ENCODE data around the gene CDK11B.
A peak's percentile ranks its signal among the peaks of the same experiment; 100 is the strongest.
"Not testable (repeated sequence)": the region's sequence is repeated elsewhere in the genome, so short reads cannot be mapped to it uniquely, and the experiment has no call there.

The CDK11B gene

DNA sequence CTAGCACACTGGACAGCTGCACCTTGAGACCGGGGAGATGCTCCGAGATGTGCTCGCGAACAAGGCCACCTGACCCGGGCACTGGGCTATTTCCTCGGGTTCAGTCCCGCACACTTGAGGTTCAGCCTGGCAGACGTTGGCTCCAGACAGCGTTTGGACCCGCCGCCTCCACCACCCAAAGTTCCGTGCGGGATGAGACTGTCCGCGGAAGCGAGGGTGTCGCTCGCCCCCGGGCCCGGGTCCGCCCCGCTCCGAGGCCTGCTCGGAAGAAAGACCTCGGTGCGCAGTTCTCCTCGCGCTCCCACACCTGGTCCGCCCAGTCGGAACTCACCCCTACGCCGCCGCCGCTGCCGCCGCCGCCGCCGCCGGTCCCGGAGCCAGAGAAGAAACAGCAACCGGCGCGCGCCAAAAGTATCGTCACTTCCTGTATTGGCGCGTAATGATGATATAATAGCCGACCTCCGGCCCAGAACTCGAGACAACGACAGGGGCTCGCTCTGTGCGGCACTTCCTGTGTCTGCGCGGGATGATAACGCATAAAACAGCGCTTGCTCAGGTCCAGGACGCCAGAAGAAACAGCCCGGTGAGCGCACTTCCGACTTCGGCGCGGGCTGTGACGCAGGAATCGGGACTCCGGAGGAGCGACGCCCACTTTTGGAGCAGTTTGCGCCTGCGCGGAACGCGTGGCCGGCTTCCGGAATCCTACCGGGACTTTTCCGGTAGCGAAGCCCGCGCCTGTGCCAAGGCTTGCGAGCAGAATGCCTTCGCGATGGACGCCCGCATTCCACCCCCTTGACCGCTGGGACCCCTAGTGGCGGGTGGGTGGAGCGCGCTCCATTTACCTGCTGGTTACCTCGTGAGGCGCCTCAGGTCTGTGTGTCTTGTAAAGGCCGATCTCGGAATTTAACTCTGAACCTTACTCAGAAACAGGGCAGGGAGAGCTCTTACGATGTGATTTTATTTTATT, at the start of gene CDK11B:
Gene CDK11B (minus strand): TSS at position 422 of the 967 bp plus-strand sequence. CDS start 1,519 bp downstream, outside the sequence.
- in situ Hi-C loops (cut with MboI; ENCODE audit: low pct_unique_long_range_greater_than_20kb, low sequenced_read_pairs, unreplicated experiment): loop anchor here (5.0 kb wide), 1 partner anchor 63 kb away; the partner anchor contains the start of gene CDK11A
- peak; percentile 98 for DNase-seq (ENCODE audit: low spot score)

DNA sequence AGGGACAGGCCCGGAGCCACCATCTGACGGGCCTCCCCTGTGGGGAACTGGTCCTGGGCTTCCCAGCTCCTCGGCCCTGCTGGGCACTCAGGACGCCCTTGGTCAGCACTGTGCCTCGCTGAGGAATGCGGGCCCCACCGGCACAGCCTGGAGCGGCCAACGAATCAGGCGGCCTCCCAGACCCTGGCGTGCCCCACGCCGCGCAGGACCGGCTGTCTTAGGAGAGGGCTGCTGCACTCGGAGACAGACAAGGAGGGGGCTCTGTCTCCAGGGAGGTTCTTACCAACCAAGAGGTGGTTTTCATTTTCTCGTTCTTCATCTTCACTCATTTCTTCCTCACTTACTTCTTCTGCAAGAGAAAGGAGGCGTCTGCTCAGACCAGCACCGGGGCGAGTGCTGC, 49.1 kb upstream of the CDK11B start:
- DNase-seq (ENCODE audit: low spot score); in situ Hi-C loops (cut with MboI; ENCODE audit: low pct_unique_long_range_greater_than_20kb, low sequenced_read_pairs, unreplicated experiment): not testable (repeated sequence)

DNA sequence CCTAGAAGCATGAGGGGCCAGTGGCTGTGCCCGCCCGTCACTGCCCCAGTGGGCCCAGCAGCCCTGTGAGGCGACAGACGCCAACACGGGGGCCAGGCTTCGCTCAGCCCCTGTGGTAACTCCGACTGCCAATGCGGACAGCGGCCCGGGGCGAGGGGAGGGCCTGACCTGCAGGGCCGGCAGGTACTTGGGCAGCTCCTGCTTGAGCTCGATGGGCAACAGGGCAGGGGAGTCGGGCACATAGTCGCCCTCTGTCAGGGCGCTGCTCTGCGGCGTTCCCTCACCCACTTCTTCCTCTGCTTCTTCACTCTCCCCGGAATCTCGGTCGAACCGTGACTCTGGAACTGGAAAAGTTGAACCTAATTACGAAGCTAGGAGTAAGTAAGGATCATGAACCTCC, 48.4 kb upstream of the CDK11B start:
- DNase-seq (ENCODE audit: low spot score); in situ Hi-C loops (cut with MboI; ENCODE audit: low pct_unique_long_range_greater_than_20kb, low sequenced_read_pairs, unreplicated experiment): not testable (repeated sequence)

DNA sequence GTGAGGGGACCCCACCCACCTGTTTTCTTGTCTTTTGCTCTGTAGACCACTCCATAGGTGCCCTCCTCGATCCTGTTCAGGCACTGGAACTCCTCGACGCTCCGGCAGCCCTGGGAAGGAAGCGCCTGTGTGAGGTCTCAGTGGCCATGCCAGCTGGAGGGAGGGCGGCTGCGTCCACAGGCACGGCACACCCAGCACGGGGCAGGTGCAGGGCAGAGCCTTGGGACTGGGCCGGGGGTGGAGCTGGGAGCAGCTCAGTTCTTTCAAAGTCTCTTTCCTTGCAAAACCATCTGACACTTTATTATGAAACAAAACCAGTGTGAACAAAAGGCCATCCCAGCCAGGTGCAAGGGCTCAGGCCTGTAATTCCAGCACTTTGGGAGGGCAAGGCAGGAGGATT, 46.8 kb upstream of the CDK11B start:
- DNase-seq (ENCODE audit: low spot score); in situ Hi-C loops (cut with MboI; ENCODE audit: low pct_unique_long_range_greater_than_20kb, low sequenced_read_pairs, unreplicated experiment): not testable (repeated sequence)

DNA sequence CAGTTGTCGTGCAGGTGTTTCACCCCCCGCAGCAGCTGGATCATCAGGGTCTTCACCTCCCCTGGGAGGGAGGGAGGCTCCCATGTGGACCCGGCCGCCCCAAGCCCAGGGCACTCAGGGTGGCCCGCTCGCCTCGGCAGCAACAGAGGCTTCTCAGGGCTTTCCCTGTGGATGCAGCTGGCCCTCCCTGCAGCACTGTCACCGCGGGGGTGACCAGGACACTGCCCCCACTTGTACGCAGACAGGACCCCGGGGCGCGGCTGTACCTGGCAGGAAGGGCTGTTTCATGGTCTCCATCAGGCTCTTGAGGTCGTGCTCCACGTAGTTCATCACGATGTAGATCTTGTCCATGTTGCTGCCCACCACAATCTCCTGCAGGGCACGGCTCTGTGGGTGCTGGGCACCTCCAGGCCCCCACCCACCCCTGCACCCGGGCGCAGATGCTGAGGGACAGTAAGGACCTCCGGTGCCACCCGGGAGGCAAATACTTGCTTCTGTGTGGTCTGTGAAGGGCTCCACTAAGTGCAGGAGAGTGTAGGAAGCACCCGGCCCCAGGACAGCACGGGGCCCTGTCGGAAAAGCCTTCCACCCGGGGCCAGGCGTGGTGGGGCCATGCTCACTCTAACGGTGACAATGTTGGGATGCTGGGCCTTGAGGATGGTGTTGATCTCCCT, 45.6 kb upstream of the CDK11B start:
- in situ Hi-C loops (cut with MboI; ENCODE audit: low pct_unique_long_range_greater_than_20kb, low sequenced_read_pairs, unreplicated experiment); DNase-seq (ENCODE audit: low spot score): not testable (repeated sequence)

DNA sequence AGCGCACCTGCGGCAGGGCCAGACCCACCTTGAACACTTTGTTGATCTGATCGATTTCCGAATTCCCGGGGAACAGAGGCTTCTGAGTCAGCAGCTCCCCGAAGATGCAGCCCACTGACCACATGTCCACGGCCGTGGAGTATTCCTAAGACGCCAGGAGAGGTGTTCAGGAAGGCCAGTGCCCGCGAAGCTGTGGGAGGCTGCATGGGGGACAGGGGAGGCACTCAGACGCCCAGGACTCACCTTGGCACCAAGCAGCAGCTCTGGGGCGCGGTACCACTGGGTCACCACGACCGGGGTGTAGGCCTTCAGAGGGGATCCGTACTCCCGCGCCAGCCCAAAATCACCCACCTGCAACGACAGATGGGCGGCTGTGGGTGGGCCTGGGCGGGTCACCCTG, 45.0 kb upstream of the CDK11B start:
- TF ChIP-seq, protein P1, sequence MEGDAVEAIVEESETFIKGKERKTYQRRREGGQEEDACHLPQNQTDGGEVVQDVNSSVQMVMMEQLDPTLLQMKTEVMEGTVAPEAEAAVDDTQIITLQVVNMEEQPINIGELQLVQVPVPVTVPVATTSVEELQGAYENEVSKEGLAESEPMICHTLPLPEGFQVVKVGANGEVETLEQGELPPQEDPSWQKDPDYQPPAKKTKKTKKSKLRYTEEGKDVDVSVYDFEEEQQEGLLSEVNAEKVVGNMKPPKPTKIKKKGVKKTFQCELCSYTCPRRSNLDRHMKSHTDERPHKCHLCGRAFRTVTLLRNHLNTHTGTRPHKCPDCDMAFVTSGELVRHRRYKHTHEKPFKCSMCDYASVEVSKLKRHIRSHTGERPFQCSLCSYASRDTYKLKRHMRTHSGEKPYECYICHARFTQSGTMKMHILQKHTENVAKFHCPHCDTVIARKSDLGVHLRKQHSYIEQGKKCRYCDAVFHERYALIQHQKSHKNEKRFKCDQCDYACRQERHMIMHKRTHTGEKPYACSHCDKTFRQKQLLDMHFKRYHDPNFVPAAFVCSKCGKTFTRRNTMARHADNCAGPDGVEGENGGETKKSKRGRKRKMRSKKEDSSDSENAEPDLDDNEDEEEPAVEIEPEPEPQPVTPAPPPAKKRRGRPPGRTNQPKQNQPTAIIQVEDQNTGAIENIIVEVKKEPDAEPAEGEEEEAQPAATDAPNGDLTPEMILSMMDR (IDR thresholded peaks at IDR 0.05; ENCODE audit: extremely low read depth, insufficient read depth, missing control alignments): no peak
- no peak for DNase-seq (ENCODE audit: low spot score)
- in situ Hi-C loops (cut with MboI; ENCODE audit: low pct_unique_long_range_greater_than_20kb, low sequenced_read_pairs, unreplicated experiment): no loop called here

DNA sequence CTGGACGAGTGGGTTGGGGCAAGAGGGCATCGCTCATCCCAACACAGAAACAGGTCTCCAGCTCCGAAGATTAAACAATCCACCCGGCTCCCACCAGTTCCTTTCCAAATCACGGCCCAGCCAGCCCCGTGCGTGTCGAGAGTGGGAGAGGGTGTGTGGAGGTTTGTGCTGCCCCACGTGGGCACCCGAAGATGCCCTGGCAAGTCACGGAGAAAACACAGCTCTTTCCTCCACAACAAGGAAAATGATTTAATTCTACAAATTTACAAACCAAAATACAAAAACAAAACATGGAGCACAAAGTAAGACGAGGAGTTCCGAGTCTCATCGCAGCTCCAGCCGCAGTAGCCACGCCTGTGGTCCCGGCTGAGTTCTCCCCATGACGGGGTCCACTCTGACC, 43.7 kb upstream of the CDK11B start:
- in situ Hi-C loops (cut with MboI; ENCODE audit: low pct_unique_long_range_greater_than_20kb, low sequenced_read_pairs, unreplicated experiment); DNase-seq (ENCODE audit: low spot score): not testable (repeated sequence)

DNA sequence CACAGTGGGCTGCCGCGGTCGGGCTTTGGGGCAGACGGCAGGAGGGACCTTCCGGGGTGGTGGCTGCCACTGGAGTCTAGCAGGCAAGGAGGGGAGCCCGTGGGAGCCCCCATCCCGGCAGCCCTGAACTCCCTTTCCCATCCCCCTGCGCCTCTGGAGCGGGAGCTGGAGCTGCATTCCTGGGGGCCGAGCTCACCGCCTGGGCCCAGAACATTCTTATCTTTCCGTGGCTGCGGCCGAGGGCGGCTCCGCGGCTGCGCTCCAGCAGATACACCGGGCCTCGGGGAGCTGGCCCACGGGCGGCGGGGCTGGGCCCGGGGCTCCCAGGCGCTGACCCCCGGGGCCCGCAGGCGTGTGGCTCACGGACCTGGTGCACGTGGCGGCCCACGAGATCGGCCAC, 41.8 kb upstream of the CDK11B start:
- in situ Hi-C loops (cut with MboI; ENCODE audit: low pct_unique_long_range_greater_than_20kb, low sequenced_read_pairs, unreplicated experiment): not testable (repeated sequence)

DNA sequence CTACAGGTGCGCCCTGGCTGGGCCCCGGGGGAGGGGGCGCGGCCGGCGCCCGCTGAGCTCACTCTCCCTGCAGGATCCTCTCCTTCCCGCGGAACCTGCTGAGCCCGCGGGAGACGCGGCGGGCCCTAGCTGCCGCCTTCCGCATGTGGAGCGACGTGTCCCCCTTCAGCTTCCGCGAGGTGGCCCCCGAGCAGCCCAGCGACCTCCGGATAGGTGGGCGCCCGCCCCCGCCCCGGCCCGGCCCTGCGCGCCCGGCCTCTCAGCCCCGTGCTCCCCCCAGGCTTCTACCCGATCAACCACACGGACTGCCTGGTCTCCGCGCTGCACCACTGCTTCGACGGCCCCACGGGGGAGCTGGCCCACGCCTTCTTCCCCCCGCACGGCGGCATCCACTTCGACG, 41.3 kb upstream of the CDK11B start:
- in situ Hi-C loops (cut with MboI; ENCODE audit: low pct_unique_long_range_greater_than_20kb, low sequenced_read_pairs, unreplicated experiment); DNase-seq (ENCODE audit: low spot score): not testable (repeated sequence)

More for the DNA sequence above, 41.8 kb upstream of the CDK11B start:
- not testable (repeated sequence) for DNase-seq (ENCODE audit: low spot score)

DNA sequence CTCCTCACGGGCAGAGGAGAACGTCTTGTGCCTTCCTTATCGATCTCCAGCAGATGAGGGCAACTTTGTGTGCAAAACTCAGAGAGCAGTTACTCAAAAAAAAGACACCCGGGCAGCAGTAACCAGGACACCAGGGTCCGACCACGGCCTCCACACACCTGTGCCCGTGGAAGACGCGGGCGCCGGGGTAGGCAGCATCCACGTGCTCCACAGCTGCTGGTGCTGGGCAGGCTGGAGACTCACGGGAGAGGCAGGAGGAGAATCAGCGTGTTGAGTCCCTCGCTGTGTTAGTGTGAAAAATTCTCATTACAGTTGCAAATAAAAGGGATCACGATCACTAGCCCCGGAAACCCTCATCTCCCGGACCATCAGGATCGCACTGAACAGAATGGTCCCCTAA, 40.3 kb upstream of the CDK11B start:
- DNase-seq (ENCODE audit: low spot score); in situ Hi-C loops (cut with MboI; ENCODE audit: low pct_unique_long_range_greater_than_20kb, low sequenced_read_pairs, unreplicated experiment): not testable (repeated sequence)

DNA sequence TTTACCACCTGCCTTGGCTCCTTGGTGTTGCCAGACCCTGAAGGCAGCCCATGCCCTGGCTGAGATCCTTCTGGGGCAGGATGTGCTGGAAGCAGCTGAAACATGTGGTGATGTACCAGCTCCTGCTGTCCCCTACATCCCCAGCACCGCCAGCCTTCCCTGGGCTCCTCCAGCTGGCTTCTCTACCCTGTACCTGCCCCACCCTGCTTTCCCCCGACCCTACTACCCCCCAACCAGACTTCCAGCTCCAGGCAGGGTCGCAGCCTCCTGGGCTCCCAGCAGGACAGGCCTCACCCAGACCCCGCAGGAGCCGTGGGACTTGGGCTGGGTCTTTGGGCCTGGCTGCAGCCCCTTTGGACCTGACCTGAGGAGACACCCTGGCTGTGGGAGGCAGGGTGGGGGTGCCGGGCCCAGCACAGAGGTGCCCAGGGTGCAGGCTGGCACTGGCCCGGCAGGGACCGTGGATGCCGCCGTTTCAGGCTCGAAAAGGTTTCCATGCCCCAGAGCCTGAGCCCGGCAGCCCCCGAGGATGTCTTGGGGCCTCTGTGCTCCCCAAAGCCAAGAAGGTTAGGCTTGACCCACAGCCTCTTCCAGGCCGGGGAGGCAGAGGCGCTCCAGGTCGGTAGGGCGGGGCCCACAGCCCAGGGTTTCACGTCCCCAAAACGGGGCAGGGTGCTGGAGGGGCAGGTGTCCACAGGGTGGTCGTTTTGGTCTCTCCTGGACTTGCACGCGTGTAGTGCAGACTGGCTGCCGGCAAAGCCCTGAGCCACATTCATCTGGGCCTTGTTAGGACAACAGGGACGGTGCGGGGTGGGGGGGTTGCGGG, 38.8 kb upstream of the CDK11B start:
- DNase-seq (ENCODE audit: low spot score); in situ Hi-C loops (cut with MboI; ENCODE audit: low pct_unique_long_range_greater_than_20kb, low sequenced_read_pairs, unreplicated experiment): not testable (repeated sequence)

DNA sequence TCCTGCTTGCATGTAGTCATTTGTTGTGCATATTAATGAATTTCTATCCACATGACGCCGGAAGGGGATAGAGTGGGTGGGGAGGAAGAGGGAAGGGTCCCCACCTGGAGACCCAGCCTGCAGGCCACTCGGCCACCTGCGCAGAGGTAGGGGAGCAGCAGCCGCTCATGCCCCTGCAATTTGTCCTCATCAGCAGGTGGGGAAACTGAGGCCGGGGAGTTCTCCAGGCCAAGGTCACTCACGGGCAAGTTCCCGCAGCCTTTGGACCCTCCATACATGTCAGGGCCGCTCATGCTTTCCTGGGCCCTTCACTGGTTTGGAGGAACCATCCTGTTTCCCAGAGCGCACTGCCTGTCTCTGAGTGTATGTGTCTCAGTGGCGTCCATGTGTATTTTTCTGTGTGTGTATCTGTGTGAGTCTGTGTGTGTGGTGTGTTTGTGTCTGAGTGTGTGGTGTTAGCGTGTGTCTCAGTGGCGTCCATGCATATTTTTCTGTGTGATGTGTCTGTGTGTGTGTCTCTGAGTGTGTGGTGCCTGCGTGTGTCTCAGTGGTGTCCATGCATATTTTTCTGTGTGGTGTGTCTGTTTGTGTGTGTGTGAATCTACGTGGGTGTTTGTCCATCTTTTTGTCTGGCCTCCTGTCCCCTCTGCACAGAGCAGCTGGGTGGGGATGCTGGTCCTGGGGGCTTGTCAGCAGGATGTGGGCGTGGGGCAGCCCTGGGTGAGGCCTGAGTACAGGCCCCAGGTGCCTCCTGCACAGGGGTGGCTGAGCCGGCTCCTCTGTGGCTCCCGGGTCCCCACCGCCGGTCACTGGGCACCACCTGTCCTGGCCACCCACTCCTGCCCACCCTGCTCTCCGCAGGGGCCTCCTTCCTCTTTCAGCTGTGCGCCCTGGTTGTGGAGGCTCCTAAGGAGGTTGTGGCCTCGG, 37.9 kb upstream of the CDK11B start:
- in situ Hi-C loops (cut with MboI; ENCODE audit: low pct_unique_long_range_greater_than_20kb, low sequenced_read_pairs, unreplicated experiment); DNase-seq (ENCODE audit: low spot score): not testable (repeated sequence)

DNA sequence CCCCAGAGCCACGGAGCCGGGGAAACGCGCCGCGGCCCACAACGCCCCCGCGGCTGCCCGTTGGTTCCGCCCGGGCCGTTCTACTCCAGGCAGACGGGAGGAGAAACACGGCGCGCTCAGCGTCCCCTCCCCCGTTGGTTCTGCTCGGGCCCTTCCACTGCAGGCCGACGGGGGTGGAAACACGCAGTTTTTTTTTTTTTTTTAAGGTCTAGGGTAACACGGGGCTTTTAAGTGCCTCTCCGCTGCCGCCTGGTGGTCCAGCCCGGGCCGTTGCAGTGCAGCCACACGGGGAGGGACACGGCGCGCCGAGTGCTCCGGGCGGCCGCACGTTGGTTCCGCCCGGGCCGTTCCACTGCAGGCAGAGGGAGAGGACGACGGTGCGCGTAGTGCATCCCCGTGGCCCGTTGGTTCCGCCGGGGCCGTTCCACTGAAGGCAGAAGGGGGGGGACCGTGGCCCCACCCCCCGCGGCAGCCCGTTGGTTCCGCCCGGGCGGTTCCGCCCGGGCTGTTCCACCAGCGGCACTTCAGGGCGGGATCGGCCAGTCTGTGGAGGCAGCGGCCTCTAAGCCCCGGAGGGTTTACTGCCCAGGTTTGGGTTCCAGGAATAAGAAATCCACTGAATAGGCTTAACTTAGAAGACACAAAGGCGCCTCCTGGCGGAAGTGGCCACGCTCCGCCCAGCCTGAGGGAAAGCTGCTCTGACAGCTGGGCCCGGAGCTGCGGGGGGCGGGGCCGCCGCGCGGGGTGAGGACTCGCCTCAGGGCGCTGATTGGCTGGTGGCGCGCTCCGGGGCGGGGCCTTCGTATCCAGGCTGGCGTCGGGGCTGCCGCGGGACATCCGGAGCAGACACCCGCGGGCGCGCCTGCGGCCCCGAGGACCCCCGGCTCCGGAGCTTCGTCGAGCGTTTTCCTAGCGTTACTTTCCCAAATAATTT, 34.2 kb upstream of the CDK11B start, which contains the start of gene SLC35E2B:
Gene SLC35E2B (minus strand): TSS at position 82 of the 934 bp plus-strand sequence. CDS start 16,096 bp downstream, outside the sequence.
- peak; percentile 82 for DNase-seq (ENCODE audit: low spot score)
- in situ Hi-C loops (cut with MboI; ENCODE audit: low pct_unique_long_range_greater_than_20kb, low sequenced_read_pairs, unreplicated experiment): not testable (repeated sequence)

DNA sequence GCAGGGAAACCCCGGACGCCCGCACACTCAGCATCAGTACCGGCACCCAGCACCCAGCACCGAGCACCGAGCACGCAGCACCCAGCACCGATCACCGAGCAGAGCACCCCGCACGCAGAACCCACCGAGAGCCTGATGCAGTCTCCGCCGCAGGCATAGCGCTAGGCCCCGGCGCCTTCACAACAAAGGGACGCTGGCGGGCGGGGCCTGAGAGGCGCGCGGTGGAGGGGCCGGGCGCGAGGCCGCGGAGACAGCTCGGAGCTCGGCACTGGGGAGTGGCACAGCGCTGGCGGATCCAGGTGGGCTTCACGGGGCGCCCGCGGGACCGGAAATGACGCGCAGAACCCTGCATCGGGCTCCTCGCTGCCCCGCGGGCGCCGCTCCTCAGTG, 33.5 kb upstream of the CDK11B start:
- DNase-seq (ENCODE audit: low spot score); in situ Hi-C loops (cut with MboI; ENCODE audit: low pct_unique_long_range_greater_than_20kb, low sequenced_read_pairs, unreplicated experiment): not testable (repeated sequence)
